RWPE2 (cell line): ENCODE measurements around the gene SLC24A1.

ENCODE experiments used
- ATAC-seq: fragments of 200-7000 bp; cut with Tn5 transposase; 3 replicates; pipeline ENCODE4 v1.9.1; 2021; ENCODE audit warnings: low read depth
- DNase-seq: peaks from one replicate; pipeline ENCODE4 v3.0.0-alpha.2; 2020; ENCODE audit warnings: low spot score
- H3K27ac ChIP-seq: fragments of 450-650 bp; 2 replicates; pipeline ENCODE4 v1.5.1; 2017; ENCODE audit warnings: mild to moderate bottlenecking; ENCODE audit not compliant: poor library complexity, severe bottlenecking
- H3K27me3 ChIP-seq: fragments of 250-450 bp; sonication (Bioruptor Pico); 2 replicates; pipeline ENCODE4 v1.5.1; 2021; ENCODE audit warnings: mild to moderate bottlenecking, moderate library complexity; ENCODE audit not compliant: insufficient read depth, poor library complexity, severe bottlenecking
- H3K36me3 ChIP-seq: fragments of 250-450 bp; sonication (Bioruptor Pico); 2 replicates; pipeline ENCODE4 v1.5.1; 2020; ENCODE audit warnings: low read depth, mild to moderate bottlenecking, moderate library complexity
- H3K4me1 ChIP-seq: fragments of 250-450 bp; sonication (Bioruptor Pico); 2 replicates; pipeline ENCODE4 v1.5.1; 2021; ENCODE audit warnings: mild to moderate bottlenecking, moderate library complexity; ENCODE audit not compliant: insufficient read depth, poor library complexity, severe bottlenecking
- H3K4me3 ChIP-seq: fragments of 250-450 bp; sonication (Bioruptor Pico); 2 replicates; pipeline ENCODE4 v1.5.1; 2021; ENCODE audit warnings: mild to moderate bottlenecking, moderate library complexity; ENCODE audit not compliant: severe bottlenecking
- H3K9me3 ChIP-seq: fragments of 250-450 bp; sonication (Bioruptor Pico); 2 replicates; pipeline ENCODE4 v1.5.1; 2021; ENCODE audit warnings: mild to moderate bottlenecking, moderate library complexity; ENCODE audit not compliant: severe bottlenecking
- TF ChIP-seq, protein P1 (sequence below): fragments of 450-650 bp; IDR thresholded peaks from one replicate; pipeline ENCODE4 v1.5.1; 2017; ENCODE audit warnings: mild to moderate bottlenecking, moderate library complexity; ENCODE audit not compliant: poor library complexity, severe bottlenecking

Gene SLC24A1

GRCh38 chr15:65632780-65633375 lies 11.1 kb downstream of the SLC24A1 start:
- no peaks in the 10 kb centered on the region for H3K36me3 ChIP-seq
- H3K27me3 ChIP-seq: no peaks in the 10 kb centered on the region
- DNase-seq: no peak
- H3K27ac ChIP-seq: no peak overlapping the region
- TF ChIP-seq, protein P1, sequence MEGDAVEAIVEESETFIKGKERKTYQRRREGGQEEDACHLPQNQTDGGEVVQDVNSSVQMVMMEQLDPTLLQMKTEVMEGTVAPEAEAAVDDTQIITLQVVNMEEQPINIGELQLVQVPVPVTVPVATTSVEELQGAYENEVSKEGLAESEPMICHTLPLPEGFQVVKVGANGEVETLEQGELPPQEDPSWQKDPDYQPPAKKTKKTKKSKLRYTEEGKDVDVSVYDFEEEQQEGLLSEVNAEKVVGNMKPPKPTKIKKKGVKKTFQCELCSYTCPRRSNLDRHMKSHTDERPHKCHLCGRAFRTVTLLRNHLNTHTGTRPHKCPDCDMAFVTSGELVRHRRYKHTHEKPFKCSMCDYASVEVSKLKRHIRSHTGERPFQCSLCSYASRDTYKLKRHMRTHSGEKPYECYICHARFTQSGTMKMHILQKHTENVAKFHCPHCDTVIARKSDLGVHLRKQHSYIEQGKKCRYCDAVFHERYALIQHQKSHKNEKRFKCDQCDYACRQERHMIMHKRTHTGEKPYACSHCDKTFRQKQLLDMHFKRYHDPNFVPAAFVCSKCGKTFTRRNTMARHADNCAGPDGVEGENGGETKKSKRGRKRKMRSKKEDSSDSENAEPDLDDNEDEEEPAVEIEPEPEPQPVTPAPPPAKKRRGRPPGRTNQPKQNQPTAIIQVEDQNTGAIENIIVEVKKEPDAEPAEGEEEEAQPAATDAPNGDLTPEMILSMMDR: no peak
- H3K4me3 ChIP-seq: no peak overlapping the region
- H3K4me1 ChIP-seq: no peaks in the 10 kb centered on the region
- H3K9me3 ChIP-seq: no peaks in the 10 kb centered on the region
- ATAC-seq: no peak

GRCh38 chr15:65633752-65634151 lies 12.0 kb downstream of the SLC24A1 start:
- DNase-seq (no peak), ATAC-seq (no peak)
- TF ChIP-seq, protein P1: no peak
- Histone ChIP-seq H3K27me3 (no peaks in the 10 kb centered on the region), H3K9me3 (no peaks in the 10 kb centered on the region), H3K4me1 (no peaks in the 10 kb centered on the region), H3K36me3 (no peaks in the 10 kb centered on the region), H3K4me3 (no peak overlapping the region), H3K27ac (no peak overlapping the region)

DNA sequence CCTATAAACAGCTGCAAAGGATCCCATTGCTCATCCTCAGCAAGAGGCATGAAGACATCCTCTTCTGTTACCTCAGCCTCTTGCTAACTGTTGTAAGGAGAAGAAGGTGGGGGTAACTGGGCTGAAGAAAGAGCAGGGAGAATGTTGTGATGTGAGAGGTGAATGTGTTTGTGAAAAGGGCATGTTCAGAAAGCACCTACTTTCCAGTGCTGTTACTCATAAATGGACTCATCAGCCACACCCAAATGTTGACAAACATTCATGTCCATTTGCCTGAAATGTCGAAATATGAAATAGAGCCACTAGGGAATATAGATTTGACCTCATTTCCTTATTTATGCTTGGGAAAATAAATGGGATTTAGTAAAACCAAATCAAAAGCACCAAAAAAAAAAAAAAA lies 12.6 kb downstream of the SLC24A1 start:
- TF ChIP-seq, protein P1: no peak
- H3K36me3 ChIP-seq: no peaks in the 10 kb centered on the region
- no peak overlapping the region for H3K27ac ChIP-seq

GRCh38 chr15:65638109-65638508 lies 16.4 kb downstream of the SLC24A1 start:
- no peak for ATAC-seq
- peaks cover 11% of the 10 kb centered on the region for H3K4me1 ChIP-seq
- TF ChIP-seq, protein P1: no peak
- no peak overlapping the region for H3K4me3 ChIP-seq
- no peaks in the 10 kb centered on the region for H3K27me3 ChIP-seq
- H3K36me3 ChIP-seq: no peaks in the 10 kb centered on the region
- no peak overlapping the region for H3K27ac ChIP-seq
- H3K9me3 ChIP-seq: no peaks in the 10 kb centered on the region
- no peak for DNase-seq

More for the DNA sequence above, 12.6 kb downstream of the SLC24A1 start:
- ATAC-seq: peak; percentile 28; the same call in 2 of the 3 replicates
- Histone ChIP-seq H3K4me3 (no peak overlapping the region), H3K27me3 (no peaks in the 10 kb centered on the region), H3K4me1 (no peaks in the 10 kb centered on the region), H3K9me3 (no peaks in the 10 kb centered on the region)
- no peak for DNase-seq

GRCh38 chr15:65638681-65639089 lies 16.9 kb downstream of the SLC24A1 start:
- Histone ChIP-seq H3K9me3 (no peaks in the 10 kb centered on the region), H3K4me1 (peaks cover 13% of the 10 kb centered on the region), H3K4me3 (no peak overlapping the region), H3K36me3 (no peaks in the 10 kb centered on the region), H3K27me3 (no peaks in the 10 kb centered on the region), H3K27ac (no peak overlapping the region)
- DNase-seq (no peak), ATAC-seq (peak; percentile 57)
- TF ChIP-seq, protein P1: peak; percentile 99
